ENCODE results near the gene STEEP1.
"Not testable (repeated sequence)": the region's sequence is repeated elsewhere in the genome, so short reads cannot be mapped to it uniquely, and the experiment has no call there.

The STEEP1 gene

DNA sequence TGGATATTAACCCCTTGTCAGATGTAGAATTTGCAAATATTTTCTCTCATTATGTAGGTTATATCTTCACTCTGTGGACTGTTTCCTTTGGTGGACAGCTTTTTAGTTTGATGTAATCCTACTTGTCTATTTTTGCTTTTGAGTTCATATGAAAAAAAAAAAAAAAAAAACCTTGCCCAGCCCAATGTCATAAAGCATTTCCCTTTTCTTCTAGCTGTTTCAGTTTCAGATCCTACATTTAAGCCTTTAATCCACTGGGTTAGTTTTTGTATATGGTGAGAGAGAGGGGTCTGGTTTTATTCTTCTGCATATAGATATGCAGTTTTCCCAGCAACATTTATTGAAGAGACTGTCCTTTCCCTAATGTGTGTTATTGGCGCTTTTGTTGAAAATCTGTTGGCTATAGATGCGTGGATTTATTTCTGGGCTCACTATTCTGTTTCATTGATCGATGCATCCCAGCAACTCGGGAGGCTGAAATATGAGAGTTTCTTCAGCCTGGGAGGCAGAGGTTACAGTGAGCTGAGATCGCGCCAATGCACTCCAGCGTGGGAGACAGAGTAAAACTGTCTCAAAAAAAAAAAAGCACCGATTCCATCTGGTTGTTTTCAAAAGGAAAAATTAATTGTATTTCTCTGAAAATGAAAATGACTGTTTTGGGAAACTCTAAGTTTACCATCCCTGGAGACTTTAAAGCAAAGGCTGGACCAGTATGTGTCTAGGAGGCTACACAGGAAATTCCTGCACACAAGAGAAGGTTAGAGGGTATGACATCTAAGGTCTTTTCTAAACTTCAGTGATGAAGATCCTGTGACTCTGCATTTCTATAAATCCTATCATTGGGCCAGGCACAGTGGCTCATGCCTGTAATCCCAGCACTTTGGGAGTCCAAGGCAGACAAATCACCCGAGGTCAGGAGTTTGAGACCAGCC, 35.6 kb downstream of the STEEP1 start:
- DNase-seq (ENCODE audit: low read depth in 2 of 2): no peak

DNA sequence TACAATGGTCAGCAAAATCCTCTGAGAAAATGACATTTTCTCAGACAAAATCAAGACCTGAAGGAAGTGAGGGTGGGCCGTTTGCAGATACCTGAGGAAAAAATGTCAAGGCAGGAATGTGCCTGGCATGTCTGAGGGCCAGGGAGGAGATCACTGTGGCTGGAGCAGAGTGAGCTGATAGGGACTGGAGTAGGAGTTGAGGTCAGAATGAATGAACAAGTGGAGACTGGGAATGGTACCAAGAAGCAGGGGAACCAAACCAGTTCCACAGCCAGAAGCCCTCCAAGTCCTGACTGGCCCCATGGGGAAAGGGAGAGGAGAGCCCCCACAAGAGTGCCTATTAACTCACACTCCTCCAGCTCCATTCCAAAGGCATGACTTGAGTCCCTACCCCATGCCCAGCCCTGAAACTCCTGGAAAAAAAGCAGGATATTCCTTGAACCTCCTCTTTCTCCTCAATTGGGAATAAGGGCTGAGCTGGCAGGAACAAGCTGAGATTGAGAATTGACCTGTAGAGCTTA, 41.5 kb downstream of the STEEP1 start:
- no peak for DNase-seq (ENCODE audit: low read depth in 2 of 2)

GRCh38 chrX:119521246-119521645, 44.0 kb downstream of the STEEP1 start:
- DNase-seq (ENCODE audit: low read depth in 2 of 2): no peak

- no peak for DNase-seq (ENCODE audit: low read depth in 2 of 2)
Observed at GRCh38 chrX:119518371-119518770, 46.8 kb downstream of the STEEP1 start.

DNA sequence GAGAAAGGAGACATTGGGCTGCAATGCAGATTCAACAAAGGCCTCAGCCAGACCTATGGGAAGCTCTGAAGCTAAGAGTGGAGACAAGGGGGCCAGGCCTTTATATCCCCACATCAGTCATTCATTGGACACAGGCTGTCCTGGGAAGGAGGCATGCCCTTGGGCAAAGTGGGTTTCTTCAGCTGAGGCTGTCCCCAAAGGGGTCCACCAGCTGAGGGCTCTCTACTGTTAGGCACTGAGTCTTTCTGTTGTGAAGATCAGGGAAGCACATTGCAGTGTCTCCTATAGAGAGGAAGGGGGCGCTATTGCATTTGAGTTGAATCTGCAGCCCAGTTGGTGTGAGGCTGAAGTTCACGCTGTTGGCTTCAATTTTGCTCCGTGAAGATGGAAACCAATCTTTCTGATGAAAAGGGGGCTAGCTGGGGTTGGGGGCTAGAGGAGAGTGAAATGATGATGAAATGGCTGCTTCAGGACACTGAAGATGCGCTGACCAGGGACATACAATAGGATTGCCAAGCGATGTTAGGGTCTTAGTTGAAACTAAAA, 49.0 kb downstream of the STEEP1 start:
- peak in 1 of 2 donors; percentile 19 for DNase-seq (ENCODE audit: low read depth in 2 of 2)

- DNase-seq (ENCODE audit: low read depth in 2 of 2): no peak
Observed at GRCh38 chrX:119512146-119512800, 52.9 kb downstream of the STEEP1 start.

DNA sequence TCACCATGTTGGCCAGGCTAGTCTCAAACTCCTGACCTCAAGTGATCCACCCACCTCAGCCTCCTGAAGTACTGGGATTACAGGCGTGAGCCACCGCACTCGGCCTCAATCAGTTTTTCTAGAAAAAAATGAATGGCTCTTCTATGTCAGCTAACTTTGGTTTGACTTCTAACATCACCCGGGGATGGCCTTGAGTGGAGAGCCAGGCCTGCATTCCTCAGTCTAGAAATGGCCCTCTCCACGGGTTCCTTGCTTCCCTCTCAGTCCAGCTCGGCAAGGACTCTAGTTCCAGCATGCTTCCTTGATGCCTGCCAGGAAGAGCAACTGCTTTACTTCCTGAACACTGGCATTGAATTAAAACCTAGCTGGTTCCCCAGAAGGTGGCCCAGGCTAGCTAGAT, 58.0 kb downstream of the STEEP1 start:
- no peak for DNase-seq (ENCODE audit: low read depth in 2 of 2)

DNA sequence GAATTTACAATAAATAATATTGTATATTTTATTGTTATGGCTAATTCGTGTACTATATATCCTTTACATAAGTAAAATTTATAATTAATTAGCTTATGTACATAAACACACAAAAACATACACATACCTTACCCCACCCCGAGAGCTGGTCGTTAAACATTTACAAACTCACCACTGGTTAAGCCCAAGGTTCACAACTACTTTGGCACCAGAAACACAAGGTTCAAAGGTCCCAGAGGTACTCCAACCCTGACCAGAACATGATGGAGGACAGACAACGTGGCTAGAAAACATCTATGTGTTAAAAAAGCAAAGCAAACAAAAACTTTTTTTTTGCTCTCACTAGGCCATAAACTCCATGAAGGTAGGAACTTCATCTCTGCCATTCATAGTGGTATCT, 59.3 kb downstream of the STEEP1 start:
- no peak for DNase-seq (ENCODE audit: low read depth in 2 of 2)

DNA sequence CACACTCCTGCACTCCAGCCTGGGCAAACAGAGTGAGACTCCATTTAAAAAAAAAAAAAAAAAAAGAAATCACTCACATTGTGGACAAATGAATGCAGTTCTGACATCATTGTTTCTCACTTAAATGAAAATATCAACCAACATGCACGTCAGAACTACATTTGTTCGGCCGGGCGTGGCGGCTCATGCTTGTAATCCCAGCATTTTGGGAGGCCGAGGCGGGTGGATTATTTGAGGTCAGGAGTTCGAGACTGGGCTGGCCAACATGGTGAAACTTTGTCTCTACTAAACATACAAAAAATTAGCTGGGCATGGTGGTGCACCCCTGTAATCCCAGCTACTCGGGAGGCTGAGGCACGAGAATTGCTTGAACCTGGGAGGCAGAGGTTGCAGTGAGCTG, 60.1 kb downstream of the STEEP1 start:
- not testable (repeated sequence) for DNase-seq (ENCODE audit: low read depth in 2 of 2)

- DNase-seq (ENCODE audit: low read depth in 2 of 2): no peak
Observed at GRCh38 chrX:119503484-119503861, 61.7 kb downstream of the STEEP1 start.

DNA sequence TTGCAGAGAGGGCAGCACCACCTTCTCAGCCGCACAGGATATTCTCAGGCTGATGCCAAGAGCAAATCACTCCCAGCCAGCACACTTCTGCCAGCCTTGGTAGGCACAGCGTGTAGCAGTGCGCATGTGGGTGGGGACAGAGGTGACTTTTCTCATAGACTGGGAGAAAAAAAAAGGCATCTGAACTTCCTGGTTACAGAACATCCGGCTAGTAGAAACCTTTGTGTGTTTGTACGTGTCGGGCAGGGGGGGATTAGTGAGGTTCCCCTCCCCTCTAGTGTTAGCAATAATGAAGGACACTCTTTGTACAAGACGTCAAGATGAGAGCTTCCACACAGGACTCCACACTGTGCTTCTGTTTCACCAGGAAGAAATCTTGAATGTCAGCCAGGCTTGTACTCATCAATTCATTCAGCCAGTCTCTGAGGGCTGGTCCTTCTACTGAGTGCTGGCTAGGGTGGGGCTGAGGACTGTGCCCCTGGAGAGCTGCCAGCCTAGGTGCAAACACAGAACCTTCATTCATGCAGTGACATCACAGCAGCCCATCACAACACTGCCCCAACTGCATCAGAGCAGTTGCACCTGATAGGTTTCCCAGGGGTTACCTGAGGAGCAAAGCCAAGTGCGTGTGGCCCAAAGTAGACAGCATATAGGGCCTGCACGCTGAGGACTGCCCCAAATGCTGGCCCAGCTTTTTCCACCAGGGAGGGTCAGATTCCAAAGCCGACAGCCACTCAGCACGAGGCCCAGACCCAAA, 62.3 kb downstream of the STEEP1 start:
- no peak for DNase-seq (ENCODE audit: low read depth in 2 of 2)

DNA sequence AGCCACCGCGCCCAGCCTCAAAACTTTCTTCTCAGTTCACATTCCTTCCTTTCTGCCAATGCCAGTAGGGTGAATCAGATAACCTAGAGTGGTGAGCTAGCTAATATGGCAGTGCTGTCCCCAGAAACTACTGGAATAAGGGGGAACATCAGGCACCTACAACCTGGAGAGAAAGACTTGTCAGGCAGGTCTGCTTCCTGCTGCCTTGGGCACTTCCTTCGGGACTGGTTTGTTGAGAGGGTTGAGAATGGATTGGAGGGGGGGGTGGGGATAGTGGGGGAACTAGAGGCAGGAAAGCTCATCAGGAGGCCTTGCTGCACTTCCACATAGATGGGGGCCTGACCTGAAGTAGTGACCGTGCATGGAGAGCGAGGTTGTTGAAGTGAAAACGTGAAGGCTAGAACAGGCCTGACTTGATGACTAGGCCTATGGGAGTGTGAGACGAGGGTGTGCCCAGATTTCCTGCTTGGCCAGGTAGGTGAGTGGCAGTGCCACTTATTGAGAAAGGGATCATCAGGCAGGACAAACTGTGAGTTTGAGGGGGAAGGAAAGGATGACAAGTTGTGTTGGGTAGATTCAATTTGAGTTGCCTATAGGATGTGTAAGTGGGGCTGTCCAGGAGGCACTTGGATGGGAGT, 63.6 kb downstream of the STEEP1 start:
- no peak for DNase-seq (ENCODE audit: low read depth in 2 of 2)

GRCh38 chrX:119500061-119500800, 65.0 kb downstream of the STEEP1 start:
- DNase-seq (ENCODE audit: low read depth in 2 of 2): no peak

- no peak for DNase-seq (ENCODE audit: low read depth in 2 of 2)
Observed at GRCh38 chrX:119497185-119497584, 68.0 kb downstream of the STEEP1 start.

DNA sequence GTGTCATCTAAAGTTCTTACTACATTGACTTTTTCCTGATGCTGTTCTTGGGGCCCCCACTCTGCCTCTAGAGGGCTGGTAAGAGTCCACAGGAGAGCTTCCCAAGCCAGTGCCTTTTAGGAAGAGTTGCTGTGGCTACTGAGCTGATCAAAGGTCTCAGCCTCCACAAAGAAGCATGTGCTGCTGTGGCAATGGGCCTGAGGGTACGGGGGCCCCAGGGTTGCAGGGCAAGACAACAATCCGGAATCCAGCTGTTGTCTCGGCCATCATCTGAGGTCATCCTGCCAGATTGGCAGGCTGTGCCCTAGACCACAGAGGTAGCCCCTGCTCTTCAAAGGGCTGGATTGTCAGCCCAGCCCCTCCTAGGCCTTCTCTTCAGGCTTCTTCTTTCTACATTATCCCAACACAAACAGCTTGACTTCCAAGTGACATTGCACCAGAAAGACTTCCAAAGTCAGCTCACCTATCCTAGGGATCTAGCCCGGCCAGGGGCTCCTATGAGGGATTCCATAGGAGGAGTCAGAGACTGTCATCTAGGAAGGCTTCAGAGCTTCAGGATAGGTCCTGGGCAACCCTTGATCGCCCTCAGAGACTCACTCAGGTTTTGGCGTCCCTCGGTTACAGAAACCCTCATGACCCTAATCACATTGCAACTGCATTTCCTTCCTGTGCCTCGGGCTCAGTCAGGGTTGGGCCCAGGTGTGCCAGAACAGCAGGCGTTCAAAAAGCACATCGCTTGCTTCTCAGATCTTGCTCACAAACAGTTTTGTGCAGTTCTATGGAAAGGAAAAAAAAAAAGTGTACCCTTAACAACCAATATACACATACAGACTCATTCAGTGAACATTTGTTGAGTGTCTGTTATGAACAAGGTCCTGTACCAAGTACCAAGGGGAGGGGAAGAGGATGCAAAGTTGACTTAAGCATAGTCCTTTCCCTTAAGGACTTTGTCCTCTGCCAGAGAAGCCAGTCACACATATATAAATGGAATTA, 69.2 kb downstream of the STEEP1 start:
- DNase-seq (ENCODE audit: low read depth in 2 of 2): no peak

GRCh38 chrX:119493851-119494495, 71.2 kb downstream of the STEEP1 start:
- DNase-seq (ENCODE audit: low read depth in 2 of 2): not testable (repeated sequence)

GRCh38 chrX:119492463-119492862, 72.7 kb downstream of the STEEP1 start:
- no peak for DNase-seq (ENCODE audit: low read depth in 2 of 2)

DNA sequence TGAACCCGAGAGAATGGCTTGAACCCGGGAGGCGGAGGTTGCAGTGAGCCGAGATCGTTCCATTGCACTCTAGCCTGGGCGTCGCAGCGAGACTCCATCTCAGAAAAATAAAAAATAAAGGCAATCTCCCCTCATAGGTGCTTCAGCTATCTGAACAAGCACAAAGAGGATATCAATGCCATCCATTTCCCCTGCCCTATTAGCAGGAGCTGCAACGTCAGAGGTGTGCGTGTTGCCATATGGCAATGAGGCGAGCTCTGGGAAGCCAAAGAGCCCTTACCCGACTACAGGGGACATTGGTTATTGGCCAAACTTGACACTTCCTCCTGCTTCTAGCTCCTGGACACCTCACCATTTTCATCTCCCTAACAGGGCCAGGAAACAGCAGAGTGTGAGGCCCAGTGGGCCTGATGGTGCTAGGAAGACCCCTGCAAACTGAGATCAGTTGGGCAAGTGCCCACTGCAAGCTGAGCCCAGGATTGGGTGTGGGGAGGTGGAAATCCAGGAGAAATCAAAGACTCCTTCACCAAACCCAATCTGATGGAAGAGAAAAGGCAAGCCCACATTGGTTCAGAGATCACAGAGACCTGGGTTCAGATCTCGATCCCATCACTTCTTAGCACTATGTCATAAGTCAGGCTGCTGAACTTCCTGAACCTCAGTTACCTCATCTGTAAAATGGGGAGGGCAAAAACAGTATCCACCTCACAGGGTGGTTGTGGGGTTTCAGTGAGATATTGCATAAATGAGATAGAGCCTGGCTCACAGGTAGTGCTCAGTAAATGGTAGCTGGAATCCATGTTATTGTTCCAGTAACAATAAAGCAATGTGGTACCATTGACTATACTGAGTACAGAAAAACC, 75.8 kb downstream of the STEEP1 start:
- no peak for DNase-seq (ENCODE audit: low read depth in 2 of 2)
